Neutrophil (primary cell): ENCODE data around the gene PALM2AKAP2.

Experiments used
- H3K27ac ChIP-seq: fragments of 200-600 bp; sonication (generic); 2 replicates; pipeline ENCODE4 v1.5.1; 2016; ENCODE audit warnings: mild to moderate bottlenecking, moderate library complexity
- H3K27me3 ChIP-seq: fragments of 200-600 bp; sonication (generic); 2 replicates; pipeline ENCODE4 v1.6.0; 2016; ENCODE audit warnings: mild to moderate bottlenecking
- H3K36me3 ChIP-seq: fragments of 200-600 bp; sonication (generic); 2 replicates; pipeline ENCODE4 v1.5.1; 2017
- H3K4me1 ChIP-seq, 2 experiments: fragments of 200-600 bp in 1 of 2; sonication (generic) in 1 of 2; 1 replicate in 1 of 2; 2 replicates in 1 of 2; pipeline versions ENCODE4 v1.5.1 to v1.6.1; 2013 to 2016; ENCODE audit warnings: low read depth in 1 of 2, low read length in 1 of 2, mild to moderate bottlenecking in 1 of 2, moderate library complexity in 1 of 2; ENCODE audit not compliant: control insufficient read depth in 1 of 2, insufficient read depth in 1 of 2
- H3K4me3 ChIP-seq, 2 experiments: fragments of 200-600 bp in 1 of 2; sonication (generic) in 1 of 2; 1 replicate in 1 of 2; 2 replicates in 1 of 2; pipeline ENCODE4 v1.5.1; 2013 to 2016; ENCODE audit warnings: low read depth in 1 of 2, low read length in 1 of 2, mild to moderate bottlenecking in 1 of 2, moderate library complexity in 1 of 2
- H3K9me3 ChIP-seq: fragments of 200-600 bp; sonication (generic); 2 replicates; pipeline ENCODE4 v1.5.1; 2016
- TF ChIP-seq, protein P1 (sequence below): fragments of 200-600 bp; sonication (generic); IDR thresholded peaks from 2 replicates; pipeline ENCODE4 v1.5.1; 2016; ENCODE audit warnings: antibody characterized with exemption

The PALM2AKAP2 gene

DNA sequence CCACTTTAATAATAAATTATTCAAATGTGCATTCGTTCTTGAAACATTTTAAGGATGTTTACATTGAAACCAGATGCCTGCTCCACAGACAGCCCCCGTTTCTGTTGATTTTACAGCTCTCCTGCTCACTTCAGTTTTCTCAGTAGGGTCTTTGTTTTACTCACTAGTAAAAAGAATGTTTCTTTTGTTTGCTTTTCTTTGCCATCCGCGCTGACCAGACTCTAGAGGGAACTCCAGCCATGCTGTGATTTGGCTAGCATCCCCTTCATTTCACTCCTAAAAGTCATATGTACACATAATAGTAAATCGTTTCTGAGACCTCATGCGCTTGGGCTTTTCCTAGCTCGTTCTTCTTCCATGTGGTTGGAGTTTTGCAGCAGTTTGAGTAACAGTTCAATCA lies 28.7 kb upstream of the PALM2AKAP2 start:
- TF ChIP-seq, protein P1, sequence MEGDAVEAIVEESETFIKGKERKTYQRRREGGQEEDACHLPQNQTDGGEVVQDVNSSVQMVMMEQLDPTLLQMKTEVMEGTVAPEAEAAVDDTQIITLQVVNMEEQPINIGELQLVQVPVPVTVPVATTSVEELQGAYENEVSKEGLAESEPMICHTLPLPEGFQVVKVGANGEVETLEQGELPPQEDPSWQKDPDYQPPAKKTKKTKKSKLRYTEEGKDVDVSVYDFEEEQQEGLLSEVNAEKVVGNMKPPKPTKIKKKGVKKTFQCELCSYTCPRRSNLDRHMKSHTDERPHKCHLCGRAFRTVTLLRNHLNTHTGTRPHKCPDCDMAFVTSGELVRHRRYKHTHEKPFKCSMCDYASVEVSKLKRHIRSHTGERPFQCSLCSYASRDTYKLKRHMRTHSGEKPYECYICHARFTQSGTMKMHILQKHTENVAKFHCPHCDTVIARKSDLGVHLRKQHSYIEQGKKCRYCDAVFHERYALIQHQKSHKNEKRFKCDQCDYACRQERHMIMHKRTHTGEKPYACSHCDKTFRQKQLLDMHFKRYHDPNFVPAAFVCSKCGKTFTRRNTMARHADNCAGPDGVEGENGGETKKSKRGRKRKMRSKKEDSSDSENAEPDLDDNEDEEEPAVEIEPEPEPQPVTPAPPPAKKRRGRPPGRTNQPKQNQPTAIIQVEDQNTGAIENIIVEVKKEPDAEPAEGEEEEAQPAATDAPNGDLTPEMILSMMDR, result no peak
- Histone ChIP-seq H3K27me3 (peaks cover under 1% of the 10 kb centered on the region), H3K9me3 (no peaks in the 10 kb centered on the region), H3K36me3 (no peaks in the 10 kb centered on the region), H3K4me3 (no peak overlapping the region), H3K4me1 (no peaks in the 10 kb centered on the region), H3K27ac (no peak overlapping the region)

DNA sequence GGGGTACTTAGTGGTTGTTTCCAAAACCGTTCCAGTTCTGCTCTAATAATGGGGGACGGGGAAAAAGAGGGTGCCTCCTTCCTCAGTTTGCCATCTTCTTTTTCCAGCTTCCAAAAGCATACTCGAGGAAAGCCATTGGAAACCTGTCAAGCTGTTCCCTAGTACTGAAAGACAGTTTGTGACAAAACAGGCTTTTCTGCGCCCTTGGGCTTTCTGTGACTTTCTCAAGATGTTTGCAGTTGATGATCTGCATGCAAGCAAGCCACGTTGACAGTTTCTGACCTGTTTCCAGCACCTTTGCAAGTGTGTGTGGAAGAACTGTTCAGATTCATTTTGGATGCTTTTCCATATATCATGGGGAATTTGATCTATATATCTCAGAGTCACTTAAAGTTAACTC lies 26.7 kb upstream of the PALM2AKAP2 start:
- Histone ChIP-seq H3K4me1 (no peaks in the 10 kb centered on the region), H3K4me3 (no peak overlapping the region), H3K36me3 (no peaks in the 10 kb centered on the region), H3K27me3 (peaks cover 3% of the 10 kb centered on the region), H3K9me3 (no peaks in the 10 kb centered on the region), H3K27ac (no peak overlapping the region)
- TF ChIP-seq, protein P1, result no peak

DNA sequence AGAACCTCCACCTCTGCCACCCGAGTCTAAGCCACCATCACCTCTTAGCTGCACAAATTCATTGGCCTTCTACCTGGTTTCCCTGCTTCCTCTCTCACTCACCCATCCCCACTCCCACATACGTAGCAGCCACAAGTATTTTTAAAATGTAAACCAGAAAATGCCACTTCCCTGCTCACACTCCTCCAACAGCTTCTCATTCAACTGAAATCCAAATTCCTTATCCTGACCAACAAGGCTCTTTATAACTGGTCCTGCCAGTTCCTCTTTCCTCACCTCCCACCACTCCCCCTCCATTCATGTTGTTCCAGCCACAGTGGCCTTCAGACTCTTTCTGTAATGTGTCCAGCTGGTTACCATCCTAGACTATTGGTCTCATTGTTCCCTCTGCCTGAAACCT lies 25.0 kb upstream of the PALM2AKAP2 start:
- TF ChIP-seq, protein P1, result no peak
- H3K4me3 ChIP-seq, result no peak overlapping the region
- no peaks in the 10 kb centered on the region for H3K4me1 ChIP-seq
- H3K27ac ChIP-seq, result no peak overlapping the region
- peaks cover 3% of the 10 kb centered on the region for H3K27me3 ChIP-seq
- no peaks in the 10 kb centered on the region for H3K9me3 ChIP-seq
- no peaks in the 10 kb centered on the region for H3K36me3 ChIP-seq

DNA sequence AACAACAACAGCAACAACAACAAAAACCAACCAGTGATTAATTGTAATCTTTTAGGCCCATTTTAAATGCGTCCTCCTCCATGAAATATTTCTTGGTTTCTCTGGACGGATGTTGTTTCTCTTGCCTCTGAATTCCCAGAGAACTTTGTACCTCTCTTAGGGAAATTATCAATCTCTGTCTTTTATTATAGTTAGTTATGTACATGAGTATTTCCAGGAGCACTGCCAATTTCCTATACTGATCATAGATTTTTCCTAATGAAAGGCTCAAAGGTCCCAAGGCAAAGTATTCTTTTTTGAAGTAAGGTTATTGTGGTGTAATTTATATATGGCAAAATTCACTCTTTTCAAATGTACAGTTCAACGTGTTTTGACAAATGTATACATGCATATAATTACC lies 20.4 kb upstream of the PALM2AKAP2 start:
- no peak overlapping the region for H3K27ac ChIP-seq
- H3K9me3 ChIP-seq, result no peaks in the 10 kb centered on the region
- peaks cover 3% of the 10 kb centered on the region for H3K27me3 ChIP-seq
- TF ChIP-seq, protein P1, result no peak
- no peaks in the 10 kb centered on the region for H3K4me1 ChIP-seq
- H3K36me3 ChIP-seq, result no peaks in the 10 kb centered on the region
- no peak overlapping the region for H3K4me3 ChIP-seq

DNA sequence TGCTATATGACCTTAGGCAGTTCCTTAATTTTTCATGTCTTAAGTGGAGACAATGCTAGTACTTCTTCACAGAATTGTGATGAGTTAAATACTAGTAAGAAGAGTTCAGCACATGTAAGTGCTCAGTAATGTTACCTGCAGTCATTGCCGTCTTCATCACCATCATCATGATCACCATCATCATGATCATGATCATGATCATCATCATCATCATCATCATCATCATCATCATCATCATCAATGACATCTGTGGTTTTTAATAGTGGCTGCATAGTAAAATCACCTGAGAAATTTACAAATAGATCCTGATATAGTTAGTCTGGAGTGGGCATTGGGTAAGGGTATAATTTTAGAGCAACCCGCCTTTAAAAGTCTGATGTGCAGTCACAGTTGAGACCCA lies 14.7 kb upstream of the PALM2AKAP2 start:
- Histone ChIP-seq H3K27me3 (peaks cover 7% of the 10 kb centered on the region), H3K9me3 (no peaks in the 10 kb centered on the region), H3K27ac (no peak overlapping the region), H3K4me1 (no peaks in the 10 kb centered on the region), H3K4me3 (no peak overlapping the region), H3K36me3 (no peaks in the 10 kb centered on the region)
- TF ChIP-seq, protein P1, result no peak

DNA sequence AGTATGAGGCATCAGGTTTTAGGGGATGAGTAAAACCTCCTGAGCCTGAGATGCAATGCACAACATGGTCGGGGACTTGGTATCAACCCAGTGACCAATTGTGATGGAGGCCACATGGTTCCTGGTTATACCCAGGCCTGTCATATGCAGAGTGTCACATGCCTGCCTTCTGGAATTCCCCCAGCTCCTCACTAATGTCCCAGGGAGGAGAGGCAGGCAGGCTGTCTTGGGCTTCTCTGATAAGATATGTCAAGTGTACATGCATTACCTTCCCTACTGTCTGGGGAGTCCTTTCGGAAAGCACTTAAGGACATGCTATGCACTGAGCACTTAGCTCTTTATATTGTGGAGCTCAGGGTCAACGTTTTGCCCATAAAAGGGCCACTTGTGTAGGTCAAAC lies 14.2 kb upstream of the PALM2AKAP2 start:
- Histone ChIP-seq H3K4me3 (no peak overlapping the region), H3K27me3 (peaks cover 12% of the 10 kb centered on the region), H3K9me3 (no peaks in the 10 kb centered on the region), H3K4me1 (no peaks in the 10 kb centered on the region), H3K36me3 (no peaks in the 10 kb centered on the region), H3K27ac (no peak overlapping the region)
- TF ChIP-seq, protein P1, result no peak
